ENCODE data around the gene CNOT4.

DNA sequence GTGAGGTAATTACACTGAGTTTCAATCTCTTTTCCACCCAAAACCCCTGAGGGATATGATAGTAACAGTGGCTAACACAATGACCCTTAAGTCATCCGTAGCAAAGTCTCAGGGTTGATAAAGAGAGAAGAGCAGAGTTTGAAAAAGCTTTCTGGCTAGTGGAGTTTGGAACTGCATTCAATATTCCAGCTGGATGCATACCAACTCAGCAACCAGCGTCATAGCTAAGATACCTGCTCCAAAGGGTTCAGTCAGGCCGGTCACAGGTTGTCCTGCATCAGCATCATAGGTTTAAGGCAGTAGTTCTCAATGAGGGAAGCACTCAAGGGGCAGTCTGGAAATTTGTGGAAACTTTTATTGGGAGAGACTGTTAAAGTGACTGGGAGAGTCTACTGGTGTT, 93.5 kb downstream of the CNOT4 start:
- TF ChIP-seq, protein P1, sequence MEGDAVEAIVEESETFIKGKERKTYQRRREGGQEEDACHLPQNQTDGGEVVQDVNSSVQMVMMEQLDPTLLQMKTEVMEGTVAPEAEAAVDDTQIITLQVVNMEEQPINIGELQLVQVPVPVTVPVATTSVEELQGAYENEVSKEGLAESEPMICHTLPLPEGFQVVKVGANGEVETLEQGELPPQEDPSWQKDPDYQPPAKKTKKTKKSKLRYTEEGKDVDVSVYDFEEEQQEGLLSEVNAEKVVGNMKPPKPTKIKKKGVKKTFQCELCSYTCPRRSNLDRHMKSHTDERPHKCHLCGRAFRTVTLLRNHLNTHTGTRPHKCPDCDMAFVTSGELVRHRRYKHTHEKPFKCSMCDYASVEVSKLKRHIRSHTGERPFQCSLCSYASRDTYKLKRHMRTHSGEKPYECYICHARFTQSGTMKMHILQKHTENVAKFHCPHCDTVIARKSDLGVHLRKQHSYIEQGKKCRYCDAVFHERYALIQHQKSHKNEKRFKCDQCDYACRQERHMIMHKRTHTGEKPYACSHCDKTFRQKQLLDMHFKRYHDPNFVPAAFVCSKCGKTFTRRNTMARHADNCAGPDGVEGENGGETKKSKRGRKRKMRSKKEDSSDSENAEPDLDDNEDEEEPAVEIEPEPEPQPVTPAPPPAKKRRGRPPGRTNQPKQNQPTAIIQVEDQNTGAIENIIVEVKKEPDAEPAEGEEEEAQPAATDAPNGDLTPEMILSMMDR (IDR thresholded peaks at IDR 0.05), result no peak
- no peak for TF ChIP-seq POLR2A (IDR thresholded peaks at IDR 0.05)

Data from body of pancreas (tissue), 4 donors.